NT2/D1 (cell line): ENCODE data around the gene CALCB.

Experiments used
- YY1 ChIP-seq: IDR thresholded peaks from 2 replicates; pipeline ENCODE4 v1.6.1; 2011; ENCODE audit not compliant: insufficient read length, insufficient read depth
- ZNF274 ChIP-seq: IDR thresholded peaks from 2 replicates; pipeline ENCODE4 v1.6.1; 2011; ENCODE audit warnings: mild to moderate bottlenecking, low read depth, low read length

DNA sequence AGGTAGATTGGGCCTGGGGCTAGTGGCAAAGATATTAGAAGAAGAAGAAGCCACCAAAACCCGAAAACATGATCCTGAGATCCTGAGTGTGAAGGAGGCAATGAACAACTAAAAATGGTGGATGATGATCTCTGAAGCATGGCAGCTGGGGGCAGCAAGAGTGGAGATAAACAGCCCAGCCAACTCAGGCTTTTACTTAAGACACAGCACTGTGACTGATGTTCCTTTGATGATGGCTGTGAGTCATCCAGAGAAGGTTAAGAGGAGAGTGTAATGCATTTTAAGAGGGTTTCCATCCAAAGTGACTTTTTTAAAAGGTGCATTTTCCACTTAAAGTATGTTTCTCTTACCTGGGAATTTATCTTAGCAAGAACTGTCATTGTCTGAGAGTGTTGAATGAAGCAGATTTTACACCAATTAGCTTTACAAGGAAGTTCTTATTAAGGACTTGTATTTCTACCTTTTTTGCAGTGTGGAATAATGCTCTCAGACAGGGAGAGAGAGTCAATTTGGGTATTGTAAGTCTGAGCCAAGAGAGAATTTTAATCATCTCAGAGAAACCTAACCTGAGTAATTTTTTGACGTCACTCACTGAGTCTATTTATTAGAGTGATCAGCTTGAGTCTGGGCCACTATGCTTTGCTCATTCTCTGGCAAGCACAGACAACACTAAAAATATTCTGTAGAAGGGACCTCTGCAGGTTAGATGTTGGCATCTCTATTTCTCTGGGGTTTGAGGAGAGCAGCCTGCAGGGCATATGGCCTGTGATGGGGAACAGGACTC lies 14.1 kb upstream of the CALCB start:
- TF ChIP-seq ZNF274 (no peak), YY1 (no peak)
